ENCODE results near the gene B3GALT5.

DNA sequence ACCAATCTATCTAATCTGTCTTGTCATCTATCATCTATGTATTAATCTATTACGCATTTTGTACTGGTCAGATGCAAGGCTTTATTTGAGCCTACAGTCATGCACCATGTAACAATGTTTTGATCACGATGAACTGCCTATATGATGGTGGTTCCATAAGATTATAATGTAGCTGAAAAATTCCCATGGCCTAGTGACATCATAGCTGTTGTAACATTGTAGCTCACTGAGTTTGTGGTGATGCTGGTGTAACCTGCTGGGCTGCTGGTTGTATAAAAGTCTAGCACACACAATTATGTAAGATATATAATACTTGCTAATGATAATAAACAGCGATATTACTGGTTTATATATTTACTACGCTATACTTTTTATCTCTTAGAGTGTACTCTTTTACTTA lies 67.5 kb downstream of the B3GALT5 start:
- TF ChIP-seq CTCF (IDR thresholded peaks at IDR 0.05) (no peak), ZFX (IDR thresholded peaks at IDR 0.05; ENCODE audit: borderline replicate concordance) (no peak)
